22Rv1 (cell line): ENCODE measurements around the gene C10orf105.

Experiments used
- CTCF ChIP-seq: fragments of 450-650 bp; IDR thresholded peaks from 2 replicates; pipeline ENCODE4 v1.5.1; 2017; ENCODE audit warnings: mild to moderate bottlenecking
- ZFX ChIP-seq: fragments of 450-650 bp; IDR thresholded peaks from 2 replicates; pipeline ENCODE4 v1.6.1; 2017; ENCODE audit warnings: antibody characterized with exemption, borderline replicate concordance

DNA sequence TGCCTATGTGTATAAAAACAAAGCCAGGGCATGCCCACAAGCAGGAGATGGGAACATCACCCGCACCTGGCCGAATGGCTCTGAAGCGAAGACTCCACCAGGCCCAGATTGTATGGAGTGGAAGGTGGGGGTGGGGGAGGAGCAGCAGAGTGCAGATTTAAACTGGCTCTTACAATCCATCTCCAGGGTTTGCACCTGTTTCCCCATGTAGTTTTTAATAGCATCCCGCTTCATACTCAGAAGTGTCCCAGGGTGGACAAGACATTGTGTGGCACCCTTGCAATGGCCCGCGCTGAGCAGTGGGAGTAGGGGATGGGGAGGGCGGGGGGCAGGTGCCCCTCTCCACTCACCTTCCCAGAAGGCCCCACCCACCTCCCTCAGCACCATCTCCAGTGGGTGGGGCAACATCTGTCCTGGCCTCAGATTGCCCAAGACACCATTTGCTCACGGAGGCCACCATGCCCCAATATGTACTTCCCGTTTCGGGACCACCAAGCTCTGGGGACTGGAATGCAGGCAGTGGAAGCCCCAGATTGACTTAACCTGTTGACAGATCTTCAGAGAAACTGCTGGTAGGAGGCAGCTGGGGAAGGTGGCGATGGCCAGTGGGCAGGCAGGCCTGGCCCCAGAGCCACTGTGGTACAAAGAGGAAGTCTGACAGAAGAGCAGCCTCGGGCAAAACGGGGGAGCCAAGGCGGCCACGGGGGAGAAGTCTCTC, 30.7 kb upstream of the C10orf105 start:
- TF ChIP-seq CTCF (no peak), ZFX (no peak)
